Stimulated activated CD8-positive, alpha-beta memory T cell treated with anti-CD3 and anti-CD28 coated beads, Interleukin-4, amount 100 ng/mL, for 24 hours (primary cell): ENCODE data around the gene LNP1.
"Not testable (repeated sequence)": the region's sequence is repeated elsewhere in the genome, so short reads cannot be mapped to it uniquely, and the experiment has no call there.

Source experiments
- DNase-seq: peaks from one replicate; pipeline ENCODE4 v3.0.0-alpha.2; 2020; ENCODE audit warnings: low read depth

LNP1 gene

GRCh38 chr3:100429187-100429716 lies 27.9 kb downstream of the LNP1 start:
- no peak for DNase-seq

DNA sequence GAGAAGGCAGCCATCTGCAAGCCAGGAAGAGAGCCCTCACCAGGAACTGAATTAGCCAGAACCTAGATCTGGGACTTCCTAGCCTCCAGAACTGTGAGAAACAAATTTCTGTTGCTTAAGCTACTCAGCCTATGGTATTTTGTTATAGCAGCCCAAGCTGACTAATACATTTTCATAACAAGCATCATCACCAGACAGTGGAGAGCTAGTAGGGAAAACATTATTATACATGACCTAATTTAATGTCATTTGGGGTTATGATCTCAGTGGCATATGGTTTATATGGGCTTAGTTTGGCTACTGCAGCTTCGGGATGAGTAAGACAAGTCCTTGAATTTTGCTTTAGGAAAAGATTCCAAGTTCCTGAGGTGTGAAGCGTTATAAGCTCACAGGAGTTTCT lies 35.6 kb downstream of the LNP1 start:
- no peak for DNase-seq

- DNase-seq = no peak
These were observed 36.6 kb downstream of the LNP1 start for GRCh38 chr3:100437721-100438622.

GRCh38 chr3:100438623-100438974 lies 37.3 kb downstream of the LNP1 start:
- no peak for DNase-seq

DNA sequence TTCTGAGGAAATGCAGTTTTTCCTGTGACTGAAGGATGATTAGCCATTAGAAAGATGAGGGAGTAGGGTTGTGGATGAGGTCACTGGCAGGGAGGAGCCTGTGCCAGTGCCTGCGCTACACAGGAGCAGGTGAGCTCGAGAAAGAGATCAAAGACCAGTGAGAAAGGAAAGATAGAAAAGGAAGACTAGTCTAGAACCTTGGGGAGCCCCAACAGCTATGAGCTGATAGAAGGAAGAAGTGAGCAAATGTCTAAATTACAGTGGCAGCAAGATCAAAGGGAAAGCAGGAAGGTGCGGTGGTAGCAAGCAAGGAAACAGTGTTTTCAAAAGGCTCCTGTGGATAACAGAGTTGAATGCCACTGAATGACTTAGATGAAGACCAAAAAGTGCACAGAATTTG lies 39.6 kb downstream of the LNP1 start:
- no peak for DNase-seq

DNA sequence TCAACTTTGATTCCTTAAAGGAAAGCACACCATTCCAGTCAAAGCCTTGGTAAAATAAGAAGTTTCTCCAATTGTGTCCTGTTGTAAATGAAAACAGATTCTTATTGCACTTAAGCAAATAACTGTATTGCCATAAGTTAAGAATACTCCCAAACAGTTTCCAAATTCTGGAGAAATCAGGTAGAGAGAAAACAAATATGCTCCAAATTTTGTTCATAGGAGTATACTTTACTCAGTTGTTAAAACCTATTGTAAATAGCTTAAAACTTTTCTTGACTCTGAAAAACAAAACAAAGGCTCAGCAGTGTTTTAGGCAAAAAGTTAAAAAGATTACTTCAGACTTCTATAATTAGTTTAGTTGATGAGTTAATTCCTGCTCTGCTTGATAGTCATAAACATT lies 42.4 kb downstream of the LNP1 start:
- DNase-seq = no peak

DNA sequence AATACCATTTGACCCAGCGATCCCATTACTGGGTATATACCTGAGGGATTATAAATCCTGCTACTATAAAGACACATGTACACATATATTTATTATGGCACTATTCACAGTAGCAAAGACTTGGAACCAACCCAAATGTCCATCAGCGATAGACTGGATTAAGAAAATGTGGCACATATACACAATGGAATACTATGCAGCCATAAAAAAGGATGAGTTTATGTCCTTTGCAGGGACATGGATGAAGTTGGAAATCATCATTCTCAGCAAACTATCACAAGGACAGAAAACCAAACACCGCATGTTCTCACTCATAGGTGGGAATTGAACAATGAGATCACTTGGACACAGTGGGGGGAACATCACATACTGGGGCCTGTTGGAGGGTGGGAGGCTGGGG lies 45.7 kb downstream of the LNP1 start:
- not testable (repeated sequence) for DNase-seq

- no peak for DNase-seq
These were observed 46.7 kb downstream of the LNP1 start for GRCh38 chr3:100448079-100448478.

GRCh38 chr3:100449214-100449613 lies 47.9 kb downstream of the LNP1 start:
- DNase-seq = no peak

GRCh38 chr3:100454677-100455076 lies 53.3 kb downstream of the LNP1 start:
- no peak for DNase-seq

DNA sequence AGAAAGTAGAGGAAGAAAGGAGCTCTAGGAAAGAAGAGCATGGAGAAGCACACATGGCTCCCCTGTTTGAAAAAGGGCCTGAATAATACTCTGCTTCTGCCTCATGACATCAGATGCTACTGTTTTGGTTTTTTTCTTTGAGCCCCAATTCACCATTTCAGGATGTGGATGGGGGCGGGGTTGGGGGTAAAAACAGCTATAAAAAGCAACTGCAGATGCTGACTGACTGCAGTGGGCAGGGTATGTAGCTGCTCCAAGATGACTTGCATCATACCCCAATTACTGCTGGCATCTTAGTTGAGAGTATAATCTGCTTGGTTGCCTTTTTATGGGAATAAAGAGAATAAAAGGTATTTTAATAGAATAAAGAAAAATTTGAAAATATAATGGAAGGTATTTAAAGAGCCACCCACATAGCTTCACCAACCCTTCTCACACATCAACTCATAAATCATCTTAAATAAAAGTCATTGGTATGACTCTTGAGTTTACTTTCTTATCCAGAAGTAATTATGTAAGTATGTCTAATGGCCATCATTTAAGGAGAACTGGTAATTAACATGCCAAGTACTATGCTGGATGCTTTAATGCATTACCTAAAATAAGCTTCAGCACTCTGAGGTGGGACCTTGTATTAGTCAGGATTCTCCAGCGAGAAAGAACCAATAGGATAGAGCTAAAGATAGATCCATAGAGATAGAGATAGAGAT lies 54.7 kb downstream of the LNP1 start:
- no peak for DNase-seq

DNA sequence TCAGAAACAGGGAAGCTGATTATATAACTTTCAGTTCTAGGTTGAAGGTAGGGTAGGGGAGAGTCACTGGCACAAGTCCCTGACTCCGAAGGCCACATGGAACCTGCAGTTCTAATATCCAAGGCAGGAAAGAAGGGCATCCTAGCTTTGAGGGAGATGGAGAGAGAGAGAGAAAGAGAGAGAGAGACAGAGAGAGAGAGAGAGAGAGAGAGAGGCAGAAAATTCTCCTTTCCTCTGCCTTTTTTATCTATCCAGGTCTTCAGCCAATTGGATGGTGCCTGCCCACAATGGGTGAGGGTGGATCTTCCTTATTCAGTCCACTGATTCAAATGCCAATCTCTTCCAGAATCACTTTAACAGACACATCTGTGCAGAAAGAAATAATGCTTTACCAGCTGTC lies 55.4 kb downstream of the LNP1 start:
- no peak for DNase-seq

- DNase-seq = no peak
These were observed 56.5 kb downstream of the LNP1 start for GRCh38 chr3:100457811-100458210.

DNA sequence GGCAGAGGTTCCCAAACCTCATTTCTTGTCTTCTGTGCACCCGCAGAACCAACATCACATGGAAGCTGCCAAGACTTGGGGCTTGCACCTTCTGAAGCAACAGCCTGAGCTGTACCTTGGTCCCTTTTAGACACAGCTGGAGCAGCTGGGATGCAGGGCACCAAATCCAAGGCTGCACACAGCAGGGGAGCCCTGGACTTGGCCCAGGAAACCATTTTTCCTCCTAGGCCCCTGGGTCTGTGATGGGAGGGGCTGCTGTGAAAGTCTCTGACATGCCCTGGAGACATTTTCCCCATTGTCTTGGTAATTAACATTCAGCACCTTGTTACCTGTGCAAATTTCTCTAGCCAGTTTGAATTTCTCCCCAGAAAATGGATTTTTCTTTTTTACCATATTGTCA lies 57.5 kb downstream of the LNP1 start:
- no peak for DNase-seq

GRCh38 chr3:100463002-100463401 lies 61.7 kb downstream of the LNP1 start:
- DNase-seq = no peak

- DNase-seq = no peak
These were observed 62.4 kb downstream of the LNP1 start for GRCh38 chr3:100463646-100464155.

- no peak for DNase-seq
These were observed 64.8 kb downstream of the LNP1 start for GRCh38 chr3:100465892-100466777.

GRCh38 chr3:100467133-100467532 lies 65.8 kb downstream of the LNP1 start:
- DNase-seq = no peak

GRCh38 chr3:100468676-100469075 lies 67.3 kb downstream of the LNP1 start:
- DNase-seq = no peak

- no peak for DNase-seq
These were observed 69.6 kb downstream of the LNP1 start for GRCh38 chr3:100470951-100471350.

DNA sequence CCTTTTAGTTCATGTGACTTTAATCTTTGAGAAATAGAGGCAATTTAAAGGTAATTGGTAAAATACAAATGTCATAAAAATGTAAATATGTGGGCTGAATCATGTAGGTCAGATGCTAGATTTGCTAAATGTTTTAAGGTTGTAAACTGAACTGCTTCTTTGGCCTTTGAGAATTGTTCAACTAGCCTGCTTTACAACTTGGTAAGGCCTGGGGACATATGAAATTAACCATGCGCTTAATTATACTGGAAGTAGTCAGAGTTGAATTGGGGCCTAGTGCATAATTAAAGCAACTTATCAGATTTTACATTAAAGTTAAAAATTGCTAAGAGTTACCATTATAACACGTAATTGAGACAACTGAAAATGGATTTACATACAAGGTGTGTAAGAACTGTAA lies 70.1 kb downstream of the LNP1 start:
- DNase-seq = no peak

DNA sequence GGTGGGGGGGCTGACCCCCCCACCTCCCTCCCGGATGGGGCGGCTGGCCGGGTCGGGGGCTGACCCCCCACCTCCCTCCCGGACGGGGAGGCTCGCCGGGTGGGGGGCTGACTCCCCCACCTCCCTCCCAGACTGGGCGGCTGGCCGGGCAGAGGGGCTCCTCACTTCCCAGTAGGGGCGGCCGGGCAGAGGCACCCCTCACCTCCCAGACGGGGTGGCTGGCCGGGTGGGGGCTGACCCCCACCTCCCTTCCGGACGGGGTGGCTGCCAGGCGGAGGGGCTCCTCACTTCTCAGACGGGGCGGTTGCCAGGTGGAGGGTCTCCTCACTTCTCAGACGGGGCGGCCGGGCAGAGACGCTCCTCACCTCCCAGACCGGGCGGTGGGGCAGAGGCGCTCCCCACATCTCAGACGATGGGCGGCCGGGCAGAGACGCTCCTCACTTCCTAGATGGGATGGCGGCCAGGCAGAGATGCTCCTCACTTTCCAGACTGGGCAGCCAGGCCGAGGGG lies 76.6 kb downstream of the LNP1 start:
- not testable (repeated sequence) for DNase-seq
